Spleen (tissue), 11 donors: Measurements from ENCODE around the gene LAX1. TPM values are rescaled to one million over a fixed set of nuclear protein-coding genes. Genes with fewer than 3 reads are reported as not detected.
A peak's percentile ranks its signal among the peaks of the same experiment; 100 is the strongest.

Experiments used
- DNase-seq: peaks from one replicate; pipeline ENCODE4 v3.0.0-alpha.2; 2020
- H3K27ac ChIP-seq, 8 donors: fragments of 200-600 bp; sonication (generic) in 7 of 8; 1 replicate in 4 of 8; 2 replicates in 4 of 8; pipeline versions ENCODE4 v1.5.0 to v1.8.0; 2016 to 2021; ENCODE audit warnings: inconsistent platforms in 4 of 8, mild to moderate bottlenecking in 4 of 8, moderate library complexity in 1 of 8
- H3K27me3 ChIP-seq, 7 donors: fragments of 200-600 bp; sonication (generic) in 6 of 7; replicated peaks in 1 of 7; 1 replicate in 4 of 7; 2 replicates in 3 of 7; pipeline versions ENCODE4 v1.5.0 to v1.8.0; 2016 to 2021; ENCODE audit warnings: inconsistent platforms in 3 of 7, mild to moderate bottlenecking in 1 of 7
- H3K36me3 ChIP-seq, 6 donors: fragments of 200-600 bp; sonication (generic) in 5 of 6; 1 replicate in 4 of 6; 2 replicates in 2 of 6; pipeline versions ENCODE4 v1.5.0 to v1.8.0; 2016 to 2021; ENCODE audit warnings: inconsistent platforms in 2 of 6
- H3K4me1 ChIP-seq, 6 donors: fragments of 200-600 bp; sonication (generic) in 5 of 6; 1 replicate in 3 of 6; 2 replicates in 3 of 6; pipeline versions ENCODE4 v1.5.0 to v1.8.0; 2016 to 2021; ENCODE audit warnings: inconsistent platforms in 3 of 6
- H3K4me3 ChIP-seq, 8 donors: fragments of 200-600 bp; sonication (generic) in 7 of 8; 1 replicate in 4 of 8; 2 replicates in 4 of 8; pipeline versions ENCODE4 v1.5.0 to v1.8.0; 2016 to 2021; ENCODE audit warnings: inconsistent platforms in 4 of 8, mild to moderate bottlenecking in 4 of 8, moderate library complexity in 2 of 8
- H3K9me3 ChIP-seq, 8 donors: fragments of 200-600 bp; sonication (generic) in 7 of 8; 1 replicate in 4 of 8; 2 replicates in 4 of 8; pipeline versions ENCODE4 v1.5.0 to v1.8.0; 2016 to 2021; ENCODE audit warnings: inconsistent platforms in 4 of 8
- POLR2A ChIP-seq, 3 donors: fragments of 450-650 bp; IDR thresholded peaks; one replicate each; pipeline ENCODE4 v1.5.1; 2017; ENCODE audit warnings: antibody characterized with exemption in 3 of 3, mild to moderate bottlenecking in 1 of 3
- POLR2AphosphoS5 ChIP-seq, 3 donors: sonication (generic); formaldehyde crosslinking; IDR thresholded peaks; one replicate each; pipeline ENCODE4 v1.5.1; 2017; ENCODE audit warnings: antibody characterized with exemption in 3 of 3
- WGBS, 5 donors: extraction: QIAGEN DNeasy Blood & Tissue Kit in 3 of 5; methylation state at CpG; one replicate each; pipeline versions ENCODE4 v1.1.5 to v1.1.7; 2013 to 2018; 5-methylcytosine and 5-hydroxymethylcytosine counted together
- intact Hi-C: fragments of 100-400 bp; cut with DNase I; formaldehyde crosslinking; loops from one replicate; pipeline ENCODE4 v1.15.0; 2023; ENCODE audit warnings: low total_unique reads
- polyA plus RNA-seq, 3 donors: library from polyadenylated mRNA; stranded (reverse); fragments of 200-250 nt; gene quantifications; one replicate each; pipeline ENCODE4 v1.2.1, GENCODE V29; 2013
- total RNA-seq, 7 donors: library from RNA; depleted of rRNA in 3 of 7; stranded (reverse); fragments of >200 nt in 3 of 7; fragmentation: NEBNext Ultra II Directional in 4 of 7; extraction: Animal tissue kit (Norgen Biotek cat#: 25700) in 4 of 7; gene quantifications; one replicate each; pipeline versions ENCODE4 v1.1.0 to v1.2.1, GENCODE V29; 2016 to 2021
- TF ChIP-seq, protein P1 (sequence below), 11 experiments: fragments of 200-600 bp in 7 of 11; fragments of 450-650 bp in 4 of 11; sonication (generic) in 4 of 11; IDR thresholded peaks in 8 of 11; conservative IDR thresholded peaks in 3 of 11; 1 replicate in 7 of 11; 2 replicates in 4 of 11; pipeline versions ENCODE4 v1.4.0 to v1.8.0; 2016 to 2021; ENCODE audit warnings: antibody characterized with exemption in 11 of 11, inconsistent platforms in 4 of 11, mild to moderate bottlenecking in 1 of 11
- donor health status: healthy with polysubstance abuse.
- donor health status: DM: no; HTN: no; CAD: no; lungs with moderate emphysema.
- donor health status: DM: no; HTN: no; CAD: no.
- donor health status: Bipolar disorder and iron deficiency.
- donor health status: healthy.
- donor health status: DM: no; HTN: no; CAD: no.
- donor health status: DM: yes; HTN: yes; CAD: no.

The LAX1 gene
- total and polyA plus RNA-seq, 10 donors: 1.00 to 24.3 (median 13.0) TPM

DNA sequence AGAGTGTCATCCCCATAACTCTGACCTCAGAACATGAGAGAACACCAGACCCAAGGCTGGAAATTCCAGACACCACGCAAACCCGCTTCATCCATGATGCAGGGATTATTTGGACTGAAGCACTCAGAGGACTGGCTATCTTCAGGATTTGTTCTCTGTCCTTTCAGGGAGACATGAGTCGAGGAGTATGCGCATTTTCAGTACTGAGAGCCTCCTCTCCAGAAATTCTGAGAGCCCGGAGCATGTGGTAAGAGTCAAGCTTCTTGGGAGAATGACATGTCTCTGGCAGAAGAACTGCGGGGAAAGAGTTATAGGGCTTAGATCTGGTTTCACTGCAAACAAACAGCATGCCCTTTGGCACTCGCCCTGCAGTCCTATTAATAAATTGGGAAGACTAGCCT, 6.9 kb downstream of the LAX1 start:
- Histone ChIP-seq H3K27ac (peak overlapping the region in 5 of 8 donors; percentile 21 to 31 (median 26)), H3K4me1 (peaks cover 0 to 54% (median 25%) of the 10 kb centered on the region in 6 donors), H3K36me3 (peaks cover 0 to 49% (median 6%) of the 10 kb centered on the region in 6 donors), H3K27me3 (no peaks in the 10 kb centered on the region), H3K9me3 (no peaks in the 10 kb centered on the region), H3K4me3 (no peak overlapping the region)
- intact Hi-C loops: no loop called here
- TF ChIP-seq POLR2AphosphoS5 (IDR thresholded peaks at IDR 0.05): no peak
- TF ChIP-seq, protein P1, sequence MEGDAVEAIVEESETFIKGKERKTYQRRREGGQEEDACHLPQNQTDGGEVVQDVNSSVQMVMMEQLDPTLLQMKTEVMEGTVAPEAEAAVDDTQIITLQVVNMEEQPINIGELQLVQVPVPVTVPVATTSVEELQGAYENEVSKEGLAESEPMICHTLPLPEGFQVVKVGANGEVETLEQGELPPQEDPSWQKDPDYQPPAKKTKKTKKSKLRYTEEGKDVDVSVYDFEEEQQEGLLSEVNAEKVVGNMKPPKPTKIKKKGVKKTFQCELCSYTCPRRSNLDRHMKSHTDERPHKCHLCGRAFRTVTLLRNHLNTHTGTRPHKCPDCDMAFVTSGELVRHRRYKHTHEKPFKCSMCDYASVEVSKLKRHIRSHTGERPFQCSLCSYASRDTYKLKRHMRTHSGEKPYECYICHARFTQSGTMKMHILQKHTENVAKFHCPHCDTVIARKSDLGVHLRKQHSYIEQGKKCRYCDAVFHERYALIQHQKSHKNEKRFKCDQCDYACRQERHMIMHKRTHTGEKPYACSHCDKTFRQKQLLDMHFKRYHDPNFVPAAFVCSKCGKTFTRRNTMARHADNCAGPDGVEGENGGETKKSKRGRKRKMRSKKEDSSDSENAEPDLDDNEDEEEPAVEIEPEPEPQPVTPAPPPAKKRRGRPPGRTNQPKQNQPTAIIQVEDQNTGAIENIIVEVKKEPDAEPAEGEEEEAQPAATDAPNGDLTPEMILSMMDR (IDR thresholded peaks at IDR 0.05 in 8 of 11, conservative IDR thresholded peaks at IDR 0.05 in 3 of 11): no peak
- TF ChIP-seq POLR2A (IDR thresholded peaks at IDR 0.05): no peak
- DNase-seq: no peak
- 75 to 94% (median 84%) methylated on average over 7 of the region's 7 CpGs for WGBS, 5 donors

DNA sequence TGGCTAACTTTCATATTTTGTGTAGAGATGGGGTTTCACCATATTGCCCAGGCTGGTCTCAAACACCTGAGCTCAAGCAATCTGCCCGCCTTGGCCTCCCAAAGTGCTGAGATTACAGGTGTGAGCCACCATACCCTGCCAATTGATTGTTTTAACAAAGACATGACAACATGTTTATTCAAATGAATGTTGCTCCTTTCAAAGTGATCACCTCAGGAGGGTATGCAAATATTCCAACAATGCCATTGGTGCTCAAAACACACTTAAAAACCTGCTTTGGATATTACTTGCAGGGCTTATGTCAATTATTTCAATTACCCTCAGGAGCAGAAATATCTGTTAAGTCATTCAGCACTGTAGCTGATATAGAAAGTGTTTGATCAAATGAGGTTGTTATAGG, 7.9 kb downstream of the LAX1 start:
- no peak overlapping the region for H3K4me3 ChIP-seq
- intact Hi-C loops: no loop called here
- no peaks in the 10 kb centered on the region for H3K9me3 ChIP-seq
- H3K27me3 ChIP-seq: no peaks in the 10 kb centered on the region
- TF ChIP-seq POLR2AphosphoS5 (IDR thresholded peaks at IDR 0.05): no peak
- no peak for TF ChIP-seq POLR2A (IDR thresholded peaks at IDR 0.05)
- TF ChIP-seq, protein P1 (IDR thresholded peaks at IDR 0.05 in 8 of 11, conservative IDR thresholded peaks at IDR 0.05 in 3 of 11): no peak
- H3K27ac ChIP-seq: no peak overlapping the region
- H3K4me1 ChIP-seq: peaks cover 0 to 44% (median 20%) of the 10 kb centered on the region in 6 donors
- peaks cover 0 to 49% (median 6%) of the 10 kb centered on the region in 6 donors for H3K36me3 ChIP-seq
- WGBS, 5 donors: 89 to 100% (median 93%) methylated on average over 1 of the region's 1 CpG
- no peak for DNase-seq

GRCh38 chr1:203776636-203777035, 11.7 kb downstream of the LAX1 start:
- Histone ChIP-seq H3K9me3 (no peaks in the 10 kb centered on the region), H3K4me1 (peaks cover 0 to 8% (median 0%) of the 10 kb centered on the region in 6 donors), H3K4me3 (no peak overlapping the region), H3K36me3 (peaks cover 0 to 37% (median 6%) of the 10 kb centered on the region in 6 donors), H3K27ac (no peak overlapping the region), H3K27me3 (no peaks in the 10 kb centered on the region)
- 66 to 84% (median 74%) methylated on average over 4 of the region's 4 CpGs for WGBS, 5 donors
- intact Hi-C loops: no loop called here
- no peak for DNase-seq
- TF ChIP-seq, protein P1 (IDR thresholded peaks at IDR 0.05 in 8 of 11, conservative IDR thresholded peaks at IDR 0.05 in 3 of 11): peak in 5 of 11 experiments; percentile 15 to 27 (median 21)
- TF ChIP-seq POLR2AphosphoS5 (IDR thresholded peaks at IDR 0.05) (no peak), POLR2A (IDR thresholded peaks at IDR 0.05) (no peak)

- H3K4me3 ChIP-seq: no peak overlapping the region
- WGBS, 5 donors: 66 to 75% (median 70%) methylated on average over 3 of the region's 3 CpGs
- H3K27ac ChIP-seq: no peak overlapping the region
- DNase-seq: no peak
- peaks cover 0 to 6% (median 0%) of the 10 kb centered on the region in 6 donors for H3K4me1 ChIP-seq
- no peaks in the 10 kb centered on the region for H3K9me3 ChIP-seq
- no peak for TF ChIP-seq POLR2AphosphoS5 (IDR thresholded peaks at IDR 0.05)
- TF ChIP-seq, protein P1 (IDR thresholded peaks at IDR 0.05 in 8 of 11, conservative IDR thresholded peaks at IDR 0.05 in 3 of 11): no peak
- TF ChIP-seq POLR2A (IDR thresholded peaks at IDR 0.05): no peak
- no peaks in the 10 kb centered on the region for H3K27me3 ChIP-seq
- H3K36me3 ChIP-seq: peaks cover 0 to 28% (median 3%) of the 10 kb centered on the region in 6 donors
- intact Hi-C loops: no loop called here
Observed at GRCh38 chr1:203777596-203777995, 12.6 kb downstream of the LAX1 start.
